ENCODE data around the gene KCNT1.

The KCNT1 gene

GRCh38 chr9:135790850-135791249 lies 88.9 kb downstream of the KCNT1 start:
- DNase-seq (ENCODE audit: low spot score), result no peak
- in situ Hi-C loops (cut with MboI; ENCODE audit: low sequenced_read_pairs, unreplicated experiment), result no loop called here
- TF ChIP-seq CTCF (IDR thresholded peaks at IDR 0.05; ENCODE audit: borderline replicate concordance, control extremely low read depth, extremely low read depth, insufficient read depth, missing control alignments), result no peak

- no peak for DNase-seq (ENCODE audit: low spot score)
- no peak for TF ChIP-seq CTCF (IDR thresholded peaks at IDR 0.05; ENCODE audit: borderline replicate concordance, control extremely low read depth, extremely low read depth, insufficient read depth, missing control alignments)
- in situ Hi-C loops (cut with MboI; ENCODE audit: low sequenced_read_pairs, unreplicated experiment), result no loop called here
Measured at GRCh38 chr9:135791431-135792267, 89.7 kb downstream of the KCNT1 start.

- no peak for TF ChIP-seq CTCF (IDR thresholded peaks at IDR 0.05; ENCODE audit: borderline replicate concordance, control extremely low read depth, extremely low read depth, insufficient read depth, missing control alignments)
- no peak for DNase-seq (ENCODE audit: low spot score)
- in situ Hi-C loops (cut with MboI; ENCODE audit: low sequenced_read_pairs, unreplicated experiment), result no loop called here
Measured at GRCh38 chr9:135792268-135793128, 90.5 kb downstream of the KCNT1 start.

GRCh38 chr9:135793221-135794056 lies 91.5 kb downstream of the KCNT1 start:
- no peak for TF ChIP-seq CTCF (IDR thresholded peaks at IDR 0.05; ENCODE audit: borderline replicate concordance, control extremely low read depth, extremely low read depth, insufficient read depth, missing control alignments)
- in situ Hi-C loops (cut with MboI; ENCODE audit: low sequenced_read_pairs, unreplicated experiment), result no loop called here
- DNase-seq (ENCODE audit: low spot score), result no peak

GRCh38 chr9:135794057-135794335 lies 92.0 kb downstream of the KCNT1 start:
- TF ChIP-seq CTCF (IDR thresholded peaks at IDR 0.05; ENCODE audit: borderline replicate concordance, control extremely low read depth, extremely low read depth, insufficient read depth, missing control alignments), result no peak
- DNase-seq (ENCODE audit: low spot score), result no peak
- in situ Hi-C loops (cut with MboI; ENCODE audit: low sequenced_read_pairs, unreplicated experiment), result no loop called here

GRCh38 chr9:135794361-135794885 lies 92.4 kb downstream of the KCNT1 start:
- DNase-seq (ENCODE audit: low spot score), result no peak
- in situ Hi-C loops (cut with MboI; ENCODE audit: low sequenced_read_pairs, unreplicated experiment), result no loop called here
- no peak for TF ChIP-seq CTCF (IDR thresholded peaks at IDR 0.05; ENCODE audit: borderline replicate concordance, control extremely low read depth, extremely low read depth, insufficient read depth, missing control alignments)

All from GM13976 (cell line).